Activated naive CD4-positive, alpha-beta T cell (primary cell): ENCODE results near the gene DNLZ.
"Not testable (repeated sequence)": the region's sequence is repeated elsewhere in the genome, so short reads cannot be mapped to it uniquely, and the experiment has no call there.

ENCODE experiments used
- DNase-seq, 4 experiments: peaks; one replicate each; lab custom pipeline; 2025; lab: John Stamatoyannopoulos, UW

DNLZ gene

GRCh38 chr9:136363106-136363948, at the start of gene DNLZ:
Gene DNLZ, minus strand, starts transcription at chr9:136363744. Its CDS starts 30 bp downstream, at chr9:136363714.
- peak; percentile 85 to 91 (median 88) for DNase-seq

- DNase-seq = no peak
Measured at GRCh38 chr9:136412962-136413361, 49.4 kb upstream of the DNLZ start.

GRCh38 chr9:136411378-136411777, 47.8 kb upstream of the DNLZ start:
- DNase-seq = no peak

- DNase-seq = peak; percentile 84 to 96 (median 90)
Measured at GRCh38 chr9:136410500-136411287, 47.1 kb upstream of the DNLZ start, which contains the start of the genes ENTR1 and PMPCA. Gene ENTR1, minus strand, starts transcription at chr9:136410614. Its CDS starts 217 bp downstream, at chr9:136410397. Gene PMPCA, plus strand, starts transcription at chr9:136410658. Its CDS starts 11 bp downstream, at chr9:136410669.

- peak in 1 of 4 experiments; percentile 16 for DNase-seq
Measured at GRCh38 chr9:136409557-136410455, 46.3 kb upstream of the DNLZ start.

- DNase-seq = no peak
Measured at GRCh38 chr9:136407911-136408310, 44.4 kb upstream of the DNLZ start.

GRCh38 chr9:136407061-136407460, 43.5 kb upstream of the DNLZ start:
- not testable (repeated sequence) for DNase-seq

GRCh38 chr9:136405904-136406303, 42.4 kb upstream of the DNLZ start:
- not testable (repeated sequence) for DNase-seq

GRCh38 chr9:136405481-136405880, 41.9 kb upstream of the DNLZ start:
- no peak for DNase-seq

- no peak for DNase-seq
Measured at GRCh38 chr9:136404801-136405136, 41.2 kb upstream of the DNLZ start.

- DNase-seq = no peak
Measured at GRCh38 chr9:136403915-136404800, 40.6 kb upstream of the DNLZ start.

GRCh38 chr9:136403538-136403914, 40.0 kb upstream of the DNLZ start:
- no peak for DNase-seq

GRCh38 chr9:136402067-136402466, 38.5 kb upstream of the DNLZ start:
- no peak for DNase-seq

GRCh38 chr9:136401173-136401922, 37.8 kb upstream of the DNLZ start:
- DNase-seq = no peak

- peak; percentile 65 to 85 (median 72) for DNase-seq
Measured at GRCh38 chr9:136400038-136400834, 36.7 kb upstream of the DNLZ start, which contains the start of gene SNAPC4. Gene SNAPC4, minus strand, starts transcription at chr9:136400170. Its CDS starts 1,742 bp downstream, at chr9:136398428.

GRCh38 chr9:136399176-136400037, 35.9 kb upstream of the DNLZ start:
- DNase-seq = no peak

GRCh38 chr9:136398286-136398685, 34.7 kb upstream of the DNLZ start:
- no peak for DNase-seq

- DNase-seq = no peak
Measured at GRCh38 chr9:136397643-136398042, 34.1 kb upstream of the DNLZ start.
